Measurements from ENCODE around the gene TRAF6.
"Not testable (repeated sequence)": the region's sequence is repeated elsewhere in the genome, so short reads cannot be mapped to it uniquely, and the experiment has no call there.

The TRAF6 gene, protein sequence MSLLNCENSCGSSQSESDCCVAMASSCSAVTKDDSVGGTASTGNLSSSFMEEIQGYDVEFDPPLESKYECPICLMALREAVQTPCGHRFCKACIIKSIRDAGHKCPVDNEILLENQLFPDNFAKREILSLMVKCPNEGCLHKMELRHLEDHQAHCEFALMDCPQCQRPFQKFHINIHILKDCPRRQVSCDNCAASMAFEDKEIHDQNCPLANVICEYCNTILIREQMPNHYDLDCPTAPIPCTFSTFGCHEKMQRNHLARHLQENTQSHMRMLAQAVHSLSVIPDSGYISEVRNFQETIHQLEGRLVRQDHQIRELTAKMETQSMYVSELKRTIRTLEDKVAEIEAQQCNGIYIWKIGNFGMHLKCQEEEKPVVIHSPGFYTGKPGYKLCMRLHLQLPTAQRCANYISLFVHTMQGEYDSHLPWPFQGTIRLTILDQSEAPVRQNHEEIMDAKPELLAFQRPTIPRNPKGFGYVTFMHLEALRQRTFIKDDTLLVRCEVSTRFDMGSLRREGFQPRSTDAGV

GRCh38 chr11:36509694-36510593 is at the start of gene TRAF6:
Gene TRAF6, minus strand, starts transcription at chr11:36510272. Its CDS starts 8,757 bp downstream, at chr11:36501515.
- peak; percentile 88 for DNase-seq (ENCODE audit: low spot score)

- DNase-seq (ENCODE audit: low spot score) = peak; percentile 29
Measured at GRCh38 chr11:36558571-36559413, 48.7 kb upstream of the TRAF6 start.

DNA sequence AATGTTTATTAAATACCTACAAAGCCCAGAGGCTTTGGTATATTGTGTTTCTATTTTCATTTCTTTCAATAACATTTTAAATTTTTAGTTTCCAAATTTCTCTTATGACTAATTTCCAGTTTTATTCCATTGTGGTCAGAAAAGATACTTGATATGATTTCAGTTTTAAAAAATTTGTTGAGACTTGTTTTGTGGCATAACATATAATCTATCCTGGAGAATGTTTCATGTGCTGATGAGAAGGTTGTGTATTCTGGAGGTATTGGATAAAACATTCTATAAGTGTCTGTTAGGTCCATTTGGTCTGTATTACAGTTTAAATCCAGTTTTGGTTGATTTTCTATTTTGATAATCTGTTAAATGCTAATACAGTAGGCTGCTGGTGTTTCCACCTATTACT is 47.9 kb upstream of the TRAF6 start:
- DNase-seq (ENCODE audit: low spot score) = no peak

- not testable (repeated sequence) for DNase-seq (ENCODE audit: low spot score)
Measured at GRCh38 chr11:36557390-36557789, 47.3 kb upstream of the TRAF6 start.

DNA sequence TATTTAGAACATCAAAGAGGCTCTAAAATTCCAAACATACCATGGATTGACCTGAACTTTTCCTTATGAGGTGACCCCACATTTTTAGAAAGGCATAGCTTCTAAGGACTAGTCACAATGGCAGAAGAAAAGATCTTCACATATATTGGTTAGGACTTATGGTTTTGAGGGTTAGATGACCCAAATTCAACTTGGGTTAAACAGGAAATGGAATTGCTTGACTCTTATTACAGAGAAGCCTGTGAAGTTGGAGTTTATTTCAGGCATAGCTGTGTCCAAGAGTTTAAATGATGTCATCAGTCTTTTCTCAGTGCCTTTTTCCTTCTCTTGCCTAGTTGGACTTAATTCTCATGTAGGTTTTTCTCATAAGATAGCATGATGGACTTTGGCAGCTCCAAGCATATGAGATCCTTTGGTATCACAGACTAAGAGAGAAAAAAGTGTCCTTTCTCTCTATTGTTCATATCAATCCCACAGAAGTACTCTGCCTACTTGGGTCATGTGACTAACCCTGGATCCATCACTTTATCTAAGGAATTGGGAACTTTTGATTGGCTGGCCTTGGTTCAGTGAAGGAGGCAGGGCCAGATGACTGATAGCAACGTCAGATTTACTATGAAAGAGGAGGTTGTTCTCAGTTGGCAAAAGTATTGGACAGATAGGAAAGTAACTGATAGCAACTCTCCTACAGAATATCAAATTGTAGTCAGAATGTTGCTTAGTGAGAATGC is 40.5 kb upstream of the TRAF6 start:
- DNase-seq (ENCODE audit: low spot score) = no peak

GRCh38 chr11:36540998-36541397 is 30.9 kb upstream of the TRAF6 start:
- peak; percentile 30 for DNase-seq (ENCODE audit: low spot score)

- no peak for DNase-seq (ENCODE audit: low spot score)
Measured at GRCh38 chr11:36534276-36534840, 24.3 kb upstream of the TRAF6 start.

DNA sequence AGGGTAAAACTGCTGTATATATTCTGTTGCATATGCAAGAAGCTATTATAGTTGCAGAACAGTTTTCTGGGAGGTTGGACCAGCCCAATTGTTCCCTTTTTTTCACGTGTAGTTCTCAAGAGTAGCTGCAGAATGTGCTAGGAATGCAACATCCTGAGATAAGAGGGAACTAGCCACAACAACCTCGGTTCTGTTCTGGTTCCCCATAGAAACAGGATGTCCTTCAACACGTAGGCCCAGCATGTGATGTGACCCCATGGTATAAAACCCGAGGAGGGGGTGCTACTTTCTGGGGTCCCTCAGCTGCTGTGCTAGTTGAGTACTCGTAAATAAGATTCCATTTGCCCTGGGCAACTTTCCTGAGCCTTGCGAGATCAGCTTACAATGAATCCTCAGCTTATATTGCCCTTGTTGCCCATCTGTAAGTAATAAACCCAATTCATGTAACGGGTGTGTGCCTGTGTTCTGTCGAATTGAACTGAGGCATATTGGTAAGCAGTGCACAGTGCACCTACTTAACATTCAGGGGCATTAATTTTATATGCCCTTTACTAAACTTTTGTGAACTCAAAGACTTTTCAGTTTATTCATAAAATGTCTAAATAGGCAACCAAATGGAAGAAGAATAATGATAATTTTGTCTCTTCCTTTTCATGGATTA is 23.0 kb upstream of the TRAF6 start:
- DNase-seq (ENCODE audit: low spot score) = no peak

DNA sequence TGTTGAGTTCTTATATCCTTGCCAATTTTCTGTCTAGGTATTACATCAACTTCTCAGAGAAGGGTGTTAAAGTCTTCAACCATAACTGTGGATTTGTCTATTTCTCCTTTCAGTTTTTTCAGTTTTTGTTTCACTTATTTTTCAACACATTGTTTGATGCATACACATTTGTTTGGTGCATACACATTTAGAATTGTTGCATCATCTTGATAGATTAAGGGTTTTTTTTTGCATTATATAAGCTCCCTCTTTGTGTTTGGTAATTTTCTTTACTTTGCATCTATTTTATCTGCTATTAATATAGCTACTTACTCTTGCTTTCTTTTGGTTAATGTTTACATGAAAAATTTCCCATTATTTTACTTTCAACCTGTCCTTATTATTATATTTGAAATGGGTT is 20.8 kb upstream of the TRAF6 start:
- no peak for DNase-seq (ENCODE audit: low spot score)

DNA sequence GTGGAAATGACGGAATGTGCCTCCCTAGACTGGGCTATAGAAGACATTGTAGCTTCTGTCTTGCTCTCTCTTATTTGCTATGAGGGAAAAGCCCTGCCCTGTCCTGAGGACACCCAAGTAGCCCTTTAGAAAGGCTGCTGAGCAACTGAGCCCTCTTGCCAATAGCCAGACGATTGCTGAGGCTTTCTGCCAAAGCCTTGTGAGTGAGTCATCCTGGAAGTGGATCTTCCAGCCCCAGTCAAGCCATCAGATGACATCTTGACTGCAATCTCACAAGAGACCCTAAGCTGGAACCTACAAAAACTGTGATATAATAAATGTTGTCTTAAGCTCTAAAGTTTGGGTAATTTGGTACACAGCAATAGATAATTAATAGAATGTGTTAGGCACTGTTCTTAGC is 3.9 kb upstream of the TRAF6 start:
- DNase-seq (ENCODE audit: low spot score) = no peak

- DNase-seq (ENCODE audit: low spot score) = no peak
Measured at GRCh38 chr11:36512016-36512415, 1.9 kb upstream of the TRAF6 start.

DNA sequence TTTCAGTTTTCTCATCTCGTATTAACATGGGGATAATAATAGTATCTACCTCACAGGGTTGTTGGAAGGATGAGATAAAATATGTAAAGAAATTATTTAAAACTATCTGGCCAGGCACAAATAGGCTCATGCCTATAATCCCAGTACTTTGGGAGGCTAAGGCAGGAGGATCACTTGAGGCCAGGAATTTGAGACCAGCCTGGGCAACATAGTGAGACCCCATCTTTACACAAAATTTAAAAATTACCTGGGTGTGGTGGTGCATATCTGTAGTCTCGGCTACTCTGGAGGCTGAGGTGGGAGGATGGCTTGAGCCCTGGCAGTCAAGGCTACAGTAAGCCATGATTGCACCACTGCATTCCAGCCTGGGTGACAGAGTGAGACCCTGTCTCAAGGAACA is 990 bp upstream of the TRAF6 start:
- DNase-seq (ENCODE audit: low spot score) = not testable (repeated sequence)

- DNase-seq (ENCODE audit: low spot score) = no peak
Measured at GRCh38 chr11:36510594-36510942, 496 bp upstream of the TRAF6 start.

GRCh38 chr11:36509201-36509639 is 852 bp downstream of the TRAF6 start:
- DNase-seq (ENCODE audit: low spot score) = peak; percentile 78

- no peak for DNase-seq (ENCODE audit: low spot score)
Measured at GRCh38 chr11:36508743-36509142, 1.3 kb downstream of the TRAF6 start.

DNA sequence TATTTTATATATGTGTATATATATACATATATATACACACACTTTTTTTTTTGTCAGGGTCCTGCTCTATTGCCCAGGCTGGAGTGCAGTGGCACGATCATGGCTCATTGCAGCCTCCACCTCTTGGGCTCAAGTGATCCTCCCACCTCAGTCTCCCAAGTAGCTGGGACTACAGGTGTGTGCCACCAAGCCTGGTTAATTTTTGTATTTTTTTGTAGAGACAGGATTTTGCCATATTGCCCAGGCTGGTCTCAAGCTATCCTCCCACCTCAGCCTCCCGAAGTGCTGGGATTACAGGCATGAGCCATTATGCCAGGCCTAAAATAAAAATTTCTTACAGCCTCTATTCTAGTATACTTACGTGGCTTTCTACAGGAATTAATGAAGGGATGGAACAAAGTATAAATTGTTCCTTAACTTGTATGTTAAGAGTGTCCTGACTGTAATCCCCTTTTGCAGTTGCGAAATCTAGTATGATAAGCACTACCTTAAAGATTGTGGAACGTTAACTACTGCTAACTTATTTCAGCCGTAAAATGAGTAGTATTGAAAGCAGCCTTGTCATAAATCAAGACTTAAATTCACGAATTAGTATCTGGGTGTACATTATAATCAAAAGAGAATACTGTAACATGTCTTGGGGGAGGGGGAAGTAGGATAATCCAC is 2.1 kb downstream of the TRAF6 start:
- DNase-seq (ENCODE audit: low spot score) = no peak

DNA sequence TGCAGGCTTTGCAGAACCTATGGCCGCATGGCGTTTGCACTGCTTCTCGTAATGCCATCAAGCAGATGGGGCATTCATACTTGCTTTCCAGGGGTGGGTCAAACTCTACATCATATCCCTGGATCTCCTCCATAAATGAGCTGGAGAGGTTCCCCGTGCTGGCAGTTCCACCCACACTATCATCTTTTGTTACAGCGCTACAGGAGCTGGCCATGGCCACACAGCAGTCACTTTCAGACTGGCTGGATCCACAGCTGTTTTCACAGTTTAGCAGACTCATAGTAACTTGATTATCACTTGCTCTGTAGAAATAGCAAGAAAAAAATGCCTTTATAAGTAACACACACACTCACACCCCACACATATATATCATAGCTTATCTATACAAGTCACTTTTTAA is 8.8 kb downstream of the TRAF6 start:
- no peak for DNase-seq (ENCODE audit: low spot score)

- DNase-seq (ENCODE audit: low spot score) = no peak
Measured at GRCh38 chr11:36500315-36500721, 9.8 kb downstream of the TRAF6 start.

- no peak for DNase-seq (ENCODE audit: low spot score)
Measured at GRCh38 chr11:36499315-36499714, 10.8 kb downstream of the TRAF6 start.

GRCh38 chr11:36498721-36499120 is 11.4 kb downstream of the TRAF6 start:
- no peak for DNase-seq (ENCODE audit: low spot score)

All from CD4-positive, alpha-beta T cell treated with Interleukin-2 at 100 ng/mL for 4 hours (primary cell).